NT2/D1 (cell line): ENCODE data around the gene FOXS1.

Experiments
- DNase-seq: peaks from one replicate; pipeline ENCODE4 v3.0.0-alpha.2; 2011; ENCODE audit warnings: low read depth, low spot score
- H3K27me3 ChIP-seq: 2 replicates; pipeline ENCODE4 v1.6.0; 2011; ENCODE audit warnings: mild to moderate bottlenecking; ENCODE audit not compliant: insufficient read length, insufficient read depth
- H3K36me3 ChIP-seq: 2 replicates; pipeline ENCODE4 v1.6.1; 2011; ENCODE audit warnings: mild to moderate bottlenecking, low read length, mixed read lengths; ENCODE audit not compliant: insufficient read depth, insufficient read length
- H3K4me1 ChIP-seq: 2 replicates; pipeline ENCODE4 v1.5.1; 2011; ENCODE audit not compliant: insufficient read depth, insufficient read length
- H3K4me3 ChIP-seq: 2 replicates; pipeline ENCODE4 v1.5.1; 2011; ENCODE audit warnings: low read depth; ENCODE audit not compliant: insufficient read length
- H3K9ac ChIP-seq: 2 replicates; pipeline ENCODE4 v1.6.0; 2011; ENCODE audit warnings: low read depth; ENCODE audit not compliant: insufficient read length
- H3K9me3 ChIP-seq: 2 replicates; pipeline ENCODE4 v1.5.1; 2011; ENCODE audit warnings: mild to moderate bottlenecking, low read length; ENCODE audit not compliant: insufficient read depth
- SUZ12 ChIP-seq: IDR thresholded peaks from 2 replicates; pipeline ENCODE4 v1.6.1; 2011; ENCODE audit not compliant: insufficient read length, insufficient read depth; ENCODE audit errors: extremely low read depth
- YY1 ChIP-seq: IDR thresholded peaks from 2 replicates; pipeline ENCODE4 v1.6.1; 2011; ENCODE audit not compliant: insufficient read length, insufficient read depth
- ZNF274 ChIP-seq: IDR thresholded peaks from 2 replicates; pipeline ENCODE4 v1.6.1; 2011; ENCODE audit warnings: mild to moderate bottlenecking, low read depth, low read length

Gene FOXS1

DNA sequence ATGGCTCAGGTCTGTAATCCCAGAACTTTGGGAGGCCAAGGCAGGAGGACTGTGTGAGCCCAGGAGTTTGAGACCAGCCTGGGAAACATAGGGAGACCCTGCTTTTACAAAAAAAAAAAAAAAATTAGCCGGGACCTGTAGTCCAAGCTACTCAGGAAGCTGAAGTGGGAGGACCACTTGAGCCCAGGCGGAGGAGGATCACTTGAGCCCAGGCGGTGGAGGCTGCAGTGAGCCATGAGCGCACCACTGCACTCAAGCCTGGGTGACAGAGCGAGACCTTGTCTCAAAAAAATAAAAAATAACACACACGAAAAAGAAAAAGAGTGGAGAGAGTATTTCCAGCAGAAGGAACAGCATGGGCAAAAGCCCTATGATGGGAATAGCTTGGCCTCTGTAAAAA, 27.0 kb upstream of the FOXS1 start:
- Histone ChIP-seq H3K9ac (no peak overlapping the region), H3K27me3 (peaks cover 33% of the 10 kb centered on the region), H3K4me1 (no peaks in the 10 kb centered on the region), H3K4me3 (no peak overlapping the region), H3K36me3 (no peaks in the 10 kb centered on the region), H3K9me3 (no peaks in the 10 kb centered on the region; the same call in 1 of the 2 replicates)
- TF ChIP-seq ZNF274 (no peak), YY1 (no peak), SUZ12 (no peak)
- no peak for DNase-seq

DNA sequence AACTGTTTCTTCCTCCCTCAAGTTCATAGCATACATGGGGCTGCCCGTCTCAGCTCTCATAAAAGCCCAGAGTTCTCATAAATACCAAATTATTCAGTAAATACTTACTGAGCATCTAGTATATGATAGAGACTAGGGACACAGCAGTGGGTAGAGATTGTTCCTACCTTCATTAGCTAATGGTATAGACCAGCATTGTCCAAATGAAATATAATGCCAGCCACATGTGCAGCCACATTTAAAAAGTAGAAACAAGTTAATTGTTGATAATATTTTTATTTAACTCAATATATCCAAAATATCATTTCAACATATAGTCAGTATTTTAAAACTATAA, 26.2 kb upstream of the FOXS1 start:
- Histone ChIP-seq H3K4me3 (no peak overlapping the region), H3K36me3 (no peaks in the 10 kb centered on the region), H3K9me3 (no peaks in the 10 kb centered on the region), H3K9ac (no peak overlapping the region), H3K4me1 (no peaks in the 10 kb centered on the region), H3K27me3 (peaks cover 33% of the 10 kb centered on the region)
- TF ChIP-seq YY1 (no peak), ZNF274 (no peak), SUZ12 (no peak)
- DNase-seq = no peak

DNA sequence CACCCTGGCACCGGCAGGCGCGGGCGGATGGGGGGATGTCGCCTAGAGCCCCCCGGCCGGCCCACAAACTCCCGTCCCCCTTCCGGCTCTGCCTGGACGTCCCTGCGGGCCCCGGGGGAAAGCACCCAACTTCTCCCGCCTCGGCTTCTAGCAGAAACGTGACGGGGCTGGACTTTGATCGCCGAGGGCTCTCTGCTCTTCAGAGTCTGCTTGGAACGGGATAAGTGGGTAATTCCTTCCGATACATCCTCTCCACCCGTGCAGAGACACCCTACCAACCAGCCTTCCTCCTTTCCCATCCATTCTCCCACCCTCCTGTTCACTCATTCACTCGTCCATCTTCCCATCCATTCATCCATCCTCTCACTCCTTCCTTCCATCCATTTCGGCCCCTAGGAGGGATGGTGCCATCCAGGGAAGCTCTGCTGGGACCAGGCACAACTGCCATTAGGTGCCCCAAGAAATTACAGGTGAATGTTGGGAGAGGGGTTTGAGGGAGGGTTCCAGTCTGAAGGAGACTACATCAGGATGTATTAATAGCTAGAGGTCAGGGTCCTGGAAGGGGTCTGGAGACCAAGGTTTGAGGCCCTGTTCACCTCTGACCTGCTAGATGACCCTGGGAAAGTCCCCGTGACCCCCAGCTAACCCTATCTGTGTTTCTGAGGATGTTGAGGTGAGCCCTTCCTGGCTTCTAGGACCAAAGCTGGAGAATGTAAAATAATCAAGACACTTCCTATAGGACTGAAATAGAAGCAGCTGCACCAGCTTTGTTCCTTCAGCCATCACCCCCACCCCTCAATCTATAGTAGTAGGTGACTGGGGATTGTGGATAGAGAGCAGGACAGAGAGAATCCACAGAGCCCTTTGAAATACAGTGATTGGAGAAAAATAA, 25.6 kb upstream of the FOXS1 start:
- H3K9me3 ChIP-seq = no peaks in the 10 kb centered on the region
- peaks cover 33% of the 10 kb centered on the region for H3K27me3 ChIP-seq
- no peaks in the 10 kb centered on the region for H3K4me1 ChIP-seq
- H3K9ac ChIP-seq = peak overlapping the region; percentile 64
- H3K36me3 ChIP-seq = no peaks in the 10 kb centered on the region
- TF ChIP-seq SUZ12 (no peak), YY1 (no peak)
- no peak for DNase-seq
- peak overlapping the region; percentile 67 for H3K4me3 ChIP-seq

DNA sequence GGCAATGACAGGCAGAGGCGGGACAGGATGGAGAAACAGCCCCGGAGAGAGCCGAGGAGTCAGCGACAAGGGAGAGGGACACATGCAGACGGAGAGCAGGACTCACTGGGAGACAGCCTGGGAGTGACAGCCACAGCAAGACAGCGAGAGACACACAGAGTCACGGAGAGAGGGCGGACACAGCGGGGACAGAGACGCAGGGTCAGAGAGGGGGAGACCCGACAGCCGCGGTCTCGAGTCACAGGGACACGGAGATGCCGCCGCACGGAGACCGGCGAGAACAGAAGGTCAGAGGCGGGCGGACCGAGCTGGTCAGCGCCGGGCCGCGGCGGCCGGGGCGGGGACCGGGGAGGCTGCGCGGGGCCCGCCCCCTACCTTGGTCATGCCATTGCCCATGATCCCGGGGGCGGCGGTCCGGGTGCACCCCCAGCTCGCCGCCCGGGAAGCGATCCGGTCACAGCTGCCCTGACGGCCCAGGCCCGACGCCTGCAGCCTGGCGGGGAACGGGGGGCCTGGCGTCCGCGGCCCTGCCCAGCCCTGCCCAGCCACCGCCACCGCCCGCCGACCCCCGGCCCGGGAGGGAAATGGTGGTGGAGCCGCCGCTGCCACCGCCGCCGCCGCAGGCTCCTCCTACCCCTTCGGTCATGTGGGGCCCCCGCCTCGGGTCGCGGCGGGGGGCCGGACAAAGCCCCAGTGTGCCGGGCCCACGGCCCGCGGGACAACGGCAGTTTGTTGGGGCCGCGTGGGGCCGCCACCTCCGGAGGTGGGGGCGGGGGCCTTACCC, 24.7 kb upstream of the FOXS1 start, which contains the start of the genes DUSP15 and TTLL9:
Gene DUSP15 (minus strand): TSS at position 586 of the 784 bp plus-strand sequence. CDS start 190 bp downstream, at position 396.
Gene TTLL9 (plus strand): TSS at position 693 of the 784 bp plus-strand sequence. CDS start 493 bp downstream, outside the sequence.
- Histone ChIP-seq H3K9me3 (no peaks in the 10 kb centered on the region), H3K4me1 (no peaks in the 10 kb centered on the region), H3K4me3 (peak within 1 kb of the TSS; percentile 67), H3K9ac (peak within 1 kb of the TSS; percentile 75), H3K27me3 (peaks cover 33% of the 10 kb centered on the region), H3K36me3 (no peaks in the 10 kb centered on the region)
- no peak for DNase-seq
- TF ChIP-seq ZNF274 (no peak), SUZ12 (no peak)

DNA sequence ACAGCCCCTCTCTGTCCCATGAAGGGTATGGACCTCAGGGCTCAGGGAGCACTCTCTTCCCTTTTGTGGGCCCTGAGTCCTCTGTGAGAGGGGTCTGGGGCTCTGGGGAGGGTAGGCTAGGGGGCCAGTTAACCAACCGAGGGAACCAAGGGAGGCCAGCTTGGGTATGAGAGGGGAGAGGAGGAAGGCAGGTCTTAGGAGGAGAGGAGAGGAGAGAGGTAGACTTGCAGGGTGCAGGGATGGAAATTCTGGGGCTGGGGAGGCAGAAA, 24.2 kb upstream of the FOXS1 start:
- Histone ChIP-seq H3K4me3 (peak overlapping the region; percentile 67), H3K27me3 (peaks cover 33% of the 10 kb centered on the region), H3K4me1 (no peaks in the 10 kb centered on the region), H3K36me3 (no peaks in the 10 kb centered on the region), H3K9me3 (no peaks in the 10 kb centered on the region), H3K9ac (peak overlapping the region; percentile 75)
- no peak for DNase-seq
- TF ChIP-seq ZNF274 (no peak), SUZ12 (no peak), YY1 (no peak)

DNA sequence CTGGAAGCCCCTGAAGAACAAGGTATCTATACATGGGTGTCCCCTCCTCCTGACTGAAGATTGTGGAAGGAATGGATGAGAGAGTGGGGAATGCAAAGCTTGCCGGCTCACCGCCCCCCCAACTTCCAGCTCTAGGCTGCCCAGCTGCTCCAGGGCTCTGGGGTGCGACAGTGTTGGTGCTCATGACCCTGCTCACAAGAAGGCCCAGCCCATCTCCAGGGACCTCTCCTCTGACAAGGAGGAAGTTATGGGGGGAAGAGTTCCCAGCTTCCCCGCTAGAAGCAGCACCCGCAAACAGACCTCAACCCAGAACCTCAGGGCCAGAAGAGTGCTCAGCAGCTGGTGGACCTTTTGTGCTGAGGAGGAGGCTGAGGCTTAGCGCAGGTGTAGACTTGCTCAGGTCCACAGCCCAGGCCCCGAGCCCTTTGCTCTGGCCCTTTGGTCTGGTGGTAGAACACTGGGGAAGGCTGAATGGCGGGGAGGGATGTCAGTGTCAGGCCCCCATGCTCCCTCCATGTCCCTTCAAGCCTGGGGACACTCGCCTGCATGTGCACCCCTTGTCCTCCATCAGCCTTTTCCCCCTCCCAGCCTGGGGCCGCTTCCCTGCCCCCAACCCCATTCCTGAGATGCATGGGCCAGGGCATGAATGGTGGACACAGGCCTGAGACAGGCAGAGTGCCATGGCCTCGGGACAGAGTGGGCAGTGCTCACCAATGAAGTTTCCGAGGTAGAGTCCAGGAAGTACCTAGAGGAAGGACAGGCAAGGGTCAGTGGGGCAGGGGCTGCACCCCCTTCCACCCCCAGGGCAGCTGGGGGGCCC, 23.7 kb upstream of the FOXS1 start:
- no peaks in the 10 kb centered on the region for H3K4me1 ChIP-seq
- peaks cover 33% of the 10 kb centered on the region for H3K27me3 ChIP-seq
- TF ChIP-seq SUZ12 (no peak), YY1 (no peak), ZNF274 (no peak)
- H3K4me3 ChIP-seq = peak overlapping the region; percentile 67
- no peaks in the 10 kb centered on the region for H3K36me3 ChIP-seq
- no peak for DNase-seq
- H3K9ac ChIP-seq = no peak overlapping the region
- H3K9me3 ChIP-seq = no peaks in the 10 kb centered on the region

DNA sequence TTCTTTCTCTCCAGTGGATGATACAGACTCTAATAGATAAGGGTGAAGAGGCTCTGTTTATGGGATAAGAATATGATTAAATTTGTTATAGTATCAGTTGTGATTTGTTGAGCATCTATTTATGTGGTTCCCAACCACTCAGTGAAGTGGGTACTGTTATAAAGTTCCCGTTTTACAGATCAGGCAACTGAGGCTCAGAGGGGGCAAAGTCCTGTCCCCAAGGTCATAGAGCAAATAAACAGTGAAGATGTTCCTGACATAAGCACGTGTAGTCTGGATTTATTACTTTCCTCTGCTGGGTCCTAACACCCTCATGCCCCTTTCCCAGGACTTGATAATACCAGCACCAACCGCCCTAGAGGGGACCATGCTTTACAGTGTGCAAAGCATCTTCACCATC, 20.8 kb upstream of the FOXS1 start:
- no peak for DNase-seq
- H3K9ac ChIP-seq = no peak overlapping the region
- no peak overlapping the region for H3K4me3 ChIP-seq
- TF ChIP-seq SUZ12 = no peak
- no peaks in the 10 kb centered on the region for H3K36me3 ChIP-seq
- peaks cover 2% of the 10 kb centered on the region for H3K4me1 ChIP-seq
- no peaks in the 10 kb centered on the region for H3K9me3 ChIP-seq
- H3K27me3 ChIP-seq = peaks cover 29% of the 10 kb centered on the region
